Activated naive CD4-positive, alpha-beta T cell treated with anti-CD3 and anti-CD28 coated beads, Interleukin-2, amount 50 U/mL, for 24 hours (primary cell): ENCODE results near the gene CAMKMT.

ENCODE experiments used
- H3K27ac Mint-ChIP-seq: one replicate; pipeline ENCODE4 v1.8.0; 2021; ENCODE audit warnings: mild to moderate bottlenecking, mixed read lengths
- H3K27me3 Mint-ChIP-seq: one replicate; pipeline ENCODE4 v1.8.0; 2021; ENCODE audit warnings: mixed read lengths
- H3K36me3 Mint-ChIP-seq: one replicate; pipeline ENCODE4 v1.8.0; 2021; ENCODE audit warnings: mixed read lengths
- H3K4me1 Mint-ChIP-seq: one replicate; pipeline ENCODE4 v1.8.0; 2021; ENCODE audit warnings: mixed read lengths
- H3K4me3 Mint-ChIP-seq: one replicate; pipeline ENCODE4 v1.8.0; 2021; ENCODE audit warnings: mild to moderate bottlenecking, mixed read lengths
- H3K9me3 Mint-ChIP-seq: one replicate; pipeline ENCODE4 v1.8.0; 2021; ENCODE audit warnings: mixed read lengths

CAMKMT gene

GRCh38 chr2:44700824-44701223 is 339.1 kb downstream of the CAMKMT start:
- Mint-ChIP-seq H3K9me3 (no peaks in the 10 kb centered on the region), H3K36me3 (peaks cover 4% of the 10 kb centered on the region), H3K27ac (no peak overlapping the region), H3K4me3 (no peak overlapping the region), H3K27me3 (no peaks in the 10 kb centered on the region), H3K4me1 (no peaks in the 10 kb centered on the region)

- Mint-ChIP-seq H3K9me3 (no peaks in the 10 kb centered on the region), H3K27me3 (no peaks in the 10 kb centered on the region), H3K4me1 (peaks cover 26% of the 10 kb centered on the region), H3K4me3 (no peak overlapping the region), H3K36me3 (peaks cover 9% of the 10 kb centered on the region), H3K27ac (no peak overlapping the region)
These were observed 343.6 kb downstream of the CAMKMT start for GRCh38 chr2:44705356-44705755.

GRCh38 chr2:44705876-44706480 is 344.2 kb downstream of the CAMKMT start:
- no peak overlapping the region for H3K4me3 Mint-ChIP-seq
- no peaks in the 10 kb centered on the region for H3K9me3 Mint-ChIP-seq
- H3K27me3 Mint-ChIP-seq = no peaks in the 10 kb centered on the region
- H3K36me3 Mint-ChIP-seq = peaks cover 9% of the 10 kb centered on the region
- H3K27ac Mint-ChIP-seq = no peak overlapping the region
- H3K4me1 Mint-ChIP-seq = peaks cover 26% of the 10 kb centered on the region

- Mint-ChIP-seq H3K36me3 (peaks cover 9% of the 10 kb centered on the region), H3K9me3 (no peaks in the 10 kb centered on the region), H3K4me3 (no peak overlapping the region), H3K27me3 (no peaks in the 10 kb centered on the region), H3K27ac (no peak overlapping the region), H3K4me1 (peaks cover 26% of the 10 kb centered on the region)
These were observed 345.2 kb downstream of the CAMKMT start for GRCh38 chr2:44706681-44707553.

- no peaks in the 10 kb centered on the region for H3K27me3 Mint-ChIP-seq
- H3K36me3 Mint-ChIP-seq = peaks cover 8% of the 10 kb centered on the region
- peak overlapping the region; percentile 30 for H3K4me3 Mint-ChIP-seq
- H3K9me3 Mint-ChIP-seq = no peaks in the 10 kb centered on the region
- no peak overlapping the region for H3K27ac Mint-ChIP-seq
- H3K4me1 Mint-ChIP-seq = peaks cover 26% of the 10 kb centered on the region
These were observed 346.4 kb downstream of the CAMKMT start for GRCh38 chr2:44707945-44708660.

- Mint-ChIP-seq H3K9me3 (no peaks in the 10 kb centered on the region), H3K36me3 (peaks cover 8% of the 10 kb centered on the region), H3K27ac (no peak overlapping the region), H3K27me3 (no peaks in the 10 kb centered on the region), H3K4me1 (peaks cover 26% of the 10 kb centered on the region), H3K4me3 (no peak overlapping the region)
These were observed 346.9 kb downstream of the CAMKMT start for GRCh38 chr2:44708661-44709000.

- H3K27ac Mint-ChIP-seq = no peak overlapping the region
- H3K27me3 Mint-ChIP-seq = no peaks in the 10 kb centered on the region
- H3K9me3 Mint-ChIP-seq = no peaks in the 10 kb centered on the region
- H3K4me3 Mint-ChIP-seq = no peak overlapping the region
- H3K4me1 Mint-ChIP-seq = peaks cover 6% of the 10 kb centered on the region
- peaks cover 6% of the 10 kb centered on the region for H3K36me3 Mint-ChIP-seq
These were observed 351.4 kb downstream of the CAMKMT start for GRCh38 chr2:44713170-44713569.

- Mint-ChIP-seq H3K36me3 (peaks cover 6% of the 10 kb centered on the region), H3K4me1 (no peaks in the 10 kb centered on the region), H3K4me3 (no peak overlapping the region), H3K27me3 (no peaks in the 10 kb centered on the region), H3K27ac (no peak overlapping the region), H3K9me3 (no peaks in the 10 kb centered on the region)
These were observed 353.9 kb downstream of the CAMKMT start for GRCh38 chr2:44715671-44716081.

- H3K9me3 Mint-ChIP-seq = no peaks in the 10 kb centered on the region
- H3K4me3 Mint-ChIP-seq = no peak overlapping the region
- H3K27me3 Mint-ChIP-seq = no peaks in the 10 kb centered on the region
- H3K4me1 Mint-ChIP-seq = no peaks in the 10 kb centered on the region
- peaks cover 7% of the 10 kb centered on the region for H3K36me3 Mint-ChIP-seq
- no peak overlapping the region for H3K27ac Mint-ChIP-seq
These were observed 354.4 kb downstream of the CAMKMT start for GRCh38 chr2:44716131-44716530.

- no peaks in the 10 kb centered on the region for H3K4me1 Mint-ChIP-seq
- H3K27me3 Mint-ChIP-seq = no peaks in the 10 kb centered on the region
- peaks cover 7% of the 10 kb centered on the region for H3K36me3 Mint-ChIP-seq
- no peak overlapping the region for H3K4me3 Mint-ChIP-seq
- no peak overlapping the region for H3K27ac Mint-ChIP-seq
- no peaks in the 10 kb centered on the region for H3K9me3 Mint-ChIP-seq
These were observed 356.7 kb downstream of the CAMKMT start for GRCh38 chr2:44718431-44718830.

- Mint-ChIP-seq H3K4me3 (no peak overlapping the region), H3K27ac (no peak overlapping the region), H3K27me3 (no peaks in the 10 kb centered on the region), H3K36me3 (peaks cover 1% of the 10 kb centered on the region), H3K4me1 (no peaks in the 10 kb centered on the region), H3K9me3 (no peaks in the 10 kb centered on the region)
These were observed 357.8 kb downstream of the CAMKMT start for GRCh38 chr2:44719562-44719961.

GRCh38 chr2:44722026-44722625 is 360.4 kb downstream of the CAMKMT start:
- Mint-ChIP-seq H3K27me3 (no peaks in the 10 kb centered on the region), H3K4me1 (no peaks in the 10 kb centered on the region), H3K4me3 (no peak overlapping the region), H3K27ac (no peak overlapping the region), H3K36me3 (peaks cover 4% of the 10 kb centered on the region), H3K9me3 (no peaks in the 10 kb centered on the region)

- H3K27me3 Mint-ChIP-seq = no peaks in the 10 kb centered on the region
- no peak overlapping the region for H3K27ac Mint-ChIP-seq
- H3K4me3 Mint-ChIP-seq = no peak overlapping the region
- H3K36me3 Mint-ChIP-seq = peaks cover 9% of the 10 kb centered on the region
- no peaks in the 10 kb centered on the region for H3K9me3 Mint-ChIP-seq
- no peaks in the 10 kb centered on the region for H3K4me1 Mint-ChIP-seq
These were observed 362.2 kb downstream of the CAMKMT start for GRCh38 chr2:44723921-44724320.

GRCh38 chr2:44730593-44730992 is 368.8 kb downstream of the CAMKMT start:
- H3K9me3 Mint-ChIP-seq = peaks cover 7% of the 10 kb centered on the region
- H3K27ac Mint-ChIP-seq = no peak overlapping the region
- no peak overlapping the region for H3K4me3 Mint-ChIP-seq
- no peaks in the 10 kb centered on the region for H3K4me1 Mint-ChIP-seq
- peaks cover 31% of the 10 kb centered on the region for H3K36me3 Mint-ChIP-seq
- no peaks in the 10 kb centered on the region for H3K27me3 Mint-ChIP-seq

GRCh38 chr2:44731505-44731904 is 369.8 kb downstream of the CAMKMT start:
- peaks cover 37% of the 10 kb centered on the region for H3K36me3 Mint-ChIP-seq
- H3K27ac Mint-ChIP-seq = no peak overlapping the region
- peaks cover 12% of the 10 kb centered on the region for H3K9me3 Mint-ChIP-seq
- H3K27me3 Mint-ChIP-seq = no peaks in the 10 kb centered on the region
- H3K4me1 Mint-ChIP-seq = no peaks in the 10 kb centered on the region
- H3K4me3 Mint-ChIP-seq = no peak overlapping the region
